ENCODE measurements around the gene PLEKHA3.

- TF ChIP-seq POLR2A (IDR thresholded peaks at IDR 0.05; ENCODE audit: low read length): peak; percentile 67
- TF ChIP-seq GATA1 (IDR thresholded peaks at IDR 0.05; ENCODE audit: low read depth, low read length): no peak
These were observed at the start of gene PLEKHA3 for GRCh38 chr2:178480227-178481181.

Data from erythroblast (primary cell).